IPS DF 19.7 (cell line): ENCODE measurements around the gene ZNF575.
A peak's percentile ranks its signal among the peaks of the same experiment; 100 is the strongest.

Source experiments
- DNase-seq: peaks from one replicate; pipeline ENCODE4 v3.0.0-alpha.2; 2013; ENCODE audit warnings: low read depth, low spot score

The ZNF575 gene

GRCh38 chr19:43532962-43533545, at the start of gene ZNF575:
Gene ZNF575, plus strand, starts transcription at chr19:43533188. Its CDS starts 1,235 bp downstream, at chr19:43534423.
- DNase-seq: peak; percentile 84

GRCh38 chr19:43483281-43483680, 49.7 kb upstream of the ZNF575 start:
- no peak for DNase-seq

GRCh38 chr19:43485951-43486350, 47.0 kb upstream of the ZNF575 start:
- no peak for DNase-seq

GRCh38 chr19:43486412-43486811, 46.6 kb upstream of the ZNF575 start:
- DNase-seq: no peak

GRCh38 chr19:43488179-43488578, 44.8 kb upstream of the ZNF575 start:
- DNase-seq: no peak

GRCh38 chr19:43489310-43489709, 43.7 kb upstream of the ZNF575 start:
- no peak for DNase-seq

- DNase-seq: no peak
Observed at GRCh38 chr19:43489979-43490599, 42.9 kb upstream of the ZNF575 start.

- no peak for DNase-seq
Observed at GRCh38 chr19:43490759-43491158, 42.2 kb upstream of the ZNF575 start.

- DNase-seq: no peak
Observed at GRCh38 chr19:43495082-43495481, 37.9 kb upstream of the ZNF575 start.

- no peak for DNase-seq
Observed at GRCh38 chr19:43496960-43497359, 36.0 kb upstream of the ZNF575 start.

- no peak for DNase-seq
Observed at GRCh38 chr19:43498233-43498842, 34.6 kb upstream of the ZNF575 start.

- DNase-seq: no peak
Observed at GRCh38 chr19:43499042-43499441, 33.9 kb upstream of the ZNF575 start.

GRCh38 chr19:43501661-43502418, 31.1 kb upstream of the ZNF575 start:
- DNase-seq: no peak

- DNase-seq: no peak
Observed at GRCh38 chr19:43502419-43502976, 30.5 kb upstream of the ZNF575 start.

GRCh38 chr19:43503501-43504425, 29.2 kb upstream of the ZNF575 start:
- DNase-seq: peak; percentile 69

- no peak for DNase-seq
Observed at GRCh38 chr19:43504426-43505185, 28.4 kb upstream of the ZNF575 start, which contains the start of gene PHLDB3. Gene PHLDB3, minus strand, starts transcription at chr19:43504746. Its CDS starts 628 bp downstream, at chr19:43504118.

- no peak for DNase-seq
Observed at GRCh38 chr19:43505186-43505456, 27.9 kb upstream of the ZNF575 start.

GRCh38 chr19:43505941-43506340, 27.0 kb upstream of the ZNF575 start:
- no peak for DNase-seq

GRCh38 chr19:43506629-43507028, 26.4 kb upstream of the ZNF575 start:
- DNase-seq: no peak

- DNase-seq: no peak
Observed at GRCh38 chr19:43507880-43508279, 25.1 kb upstream of the ZNF575 start.
